ENCODE results near the gene CCDC187. TPM values are rescaled to one million over a fixed set of nuclear protein-coding genes. Genes with fewer than 3 reads are reported as not detected.

Gene CCDC187
- total and polyA plus RNA-seq, 4 donors, result not detected

GRCh38 chr9:136276716-136277115 lies 27.2 kb downstream of the CCDC187 start:
- intact Hi-C loops (cut with DNase I), result no loop called here
- Histone ChIP-seq H3K36me3 (ENCODE audit: control insufficient read depth in 1 of 2, insufficient read depth in 2 of 2, low read length in 1 of 2) (no peaks in the 10 kb centered on the region), H3K27ac (ENCODE audit: low read depth in 1 of 2, low read length in 2 of 2) (no peak overlapping the region), H3K27me3 (ENCODE audit: control insufficient read depth in 1 of 2, insufficient read depth in 2 of 2, low read length in 1 of 2) (no peaks in the 10 kb centered on the region), H3K9me3 (ENCODE audit: control insufficient read depth, low read length) (no peaks in the 10 kb centered on the region), H3K4me1 (ENCODE audit: control insufficient read depth in 1 of 2, insufficient read depth in 2 of 2, low read length in 2 of 2) (no peaks in the 10 kb centered on the region), H3K4me3 (ENCODE audit: low read length in 2 of 2) (no peak overlapping the region)
- 75% methylated on average over 11 of the region's 11 CpGs for WGBS, 2 donors
- DNase-seq, result no peak
- no peak for ATAC-seq (ENCODE audit: low FRiP score)

- Histone ChIP-seq H3K27me3 (ENCODE audit: control insufficient read depth in 1 of 2, insufficient read depth in 2 of 2, low read length in 1 of 2) (no peaks in the 10 kb centered on the region), H3K9me3 (ENCODE audit: control insufficient read depth, low read length) (no peaks in the 10 kb centered on the region), H3K36me3 (ENCODE audit: control insufficient read depth in 1 of 2, insufficient read depth in 2 of 2, low read length in 1 of 2) (no peaks in the 10 kb centered on the region), H3K4me1 (ENCODE audit: control insufficient read depth in 1 of 2, insufficient read depth in 2 of 2, low read length in 2 of 2) (no peaks in the 10 kb centered on the region), H3K27ac (ENCODE audit: low read depth in 1 of 2, low read length in 2 of 2) (no peak overlapping the region), H3K4me3 (ENCODE audit: low read length in 2 of 2) (no peak overlapping the region)
- whole genome bisulfite sequencing, 2 donors, result 61 to 62% methylated on average over 20 to 21 of the region's 21 CpGs
- intact Hi-C loops (cut with DNase I), result no loop called here
- ATAC-seq (ENCODE audit: low FRiP score) (no peak), DNase-seq (no peak)
Measured at GRCh38 chr9:136275655-136276429, 28.1 kb downstream of the CCDC187 start.

DNA sequence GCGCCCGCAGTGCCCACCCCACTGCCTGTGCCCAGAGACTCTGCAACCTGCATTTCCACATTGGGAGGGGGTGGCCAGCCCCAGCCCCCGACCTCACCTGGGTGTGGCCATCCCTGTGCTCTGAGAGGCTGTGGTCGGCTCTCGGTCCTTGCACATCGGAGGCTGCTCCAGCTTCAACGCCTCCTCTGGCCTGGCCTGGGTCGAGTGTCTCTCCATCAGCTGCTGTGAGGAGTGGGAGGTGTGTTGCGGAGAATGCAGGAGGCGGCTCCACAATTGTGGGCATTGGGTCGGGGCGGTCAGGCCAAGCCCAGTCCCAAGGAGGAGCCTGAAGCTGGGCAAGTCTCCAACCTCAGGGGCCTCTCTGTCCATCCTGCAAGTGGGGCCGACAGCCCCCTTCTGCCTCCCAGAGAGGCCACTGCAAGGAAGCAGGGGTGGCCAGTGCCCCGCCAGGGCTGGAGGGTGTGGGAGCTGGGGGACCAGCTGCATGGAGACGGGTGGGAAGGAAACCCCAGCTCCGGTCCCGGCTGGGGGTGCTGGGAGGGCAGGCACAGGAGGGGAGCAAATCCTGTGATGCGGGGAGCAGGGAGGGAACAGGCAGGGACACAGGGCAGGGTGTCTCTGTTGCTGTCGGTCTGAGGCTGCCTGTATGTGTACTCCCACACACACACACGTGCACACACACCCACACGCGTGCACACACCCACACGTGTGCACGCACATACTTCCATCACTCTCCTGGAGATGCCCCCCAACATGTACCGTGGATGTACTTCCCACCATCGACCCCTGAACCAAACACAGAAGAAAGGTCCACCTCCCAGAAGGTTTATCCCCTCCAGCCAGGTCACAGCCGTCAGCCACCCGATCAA lies 28.9 kb downstream of the CCDC187 start:
- Histone ChIP-seq H3K4me1 (ENCODE audit: control insufficient read depth in 1 of 2, insufficient read depth in 2 of 2, low read length in 2 of 2) (no peaks in the 10 kb centered on the region), H3K4me3 (ENCODE audit: low read length in 2 of 2) (no peak overlapping the region), H3K9me3 (ENCODE audit: control insufficient read depth, low read length) (no peaks in the 10 kb centered on the region), H3K27ac (ENCODE audit: low read depth in 1 of 2, low read length in 2 of 2) (no peak overlapping the region), H3K36me3 (ENCODE audit: control insufficient read depth in 1 of 2, insufficient read depth in 2 of 2, low read length in 1 of 2) (no peaks in the 10 kb centered on the region), H3K27me3 (ENCODE audit: control insufficient read depth in 1 of 2, insufficient read depth in 2 of 2, low read length in 1 of 2) (no peaks in the 10 kb centered on the region)
- intact Hi-C loops (cut with DNase I), result no loop called here
- DNase-seq (no peak), ATAC-seq (ENCODE audit: low FRiP score) (no peak)
- 73 to 75% methylated on average over 27 to 28 of the region's 28 CpGs for WGBS, 2 donors

DNA sequence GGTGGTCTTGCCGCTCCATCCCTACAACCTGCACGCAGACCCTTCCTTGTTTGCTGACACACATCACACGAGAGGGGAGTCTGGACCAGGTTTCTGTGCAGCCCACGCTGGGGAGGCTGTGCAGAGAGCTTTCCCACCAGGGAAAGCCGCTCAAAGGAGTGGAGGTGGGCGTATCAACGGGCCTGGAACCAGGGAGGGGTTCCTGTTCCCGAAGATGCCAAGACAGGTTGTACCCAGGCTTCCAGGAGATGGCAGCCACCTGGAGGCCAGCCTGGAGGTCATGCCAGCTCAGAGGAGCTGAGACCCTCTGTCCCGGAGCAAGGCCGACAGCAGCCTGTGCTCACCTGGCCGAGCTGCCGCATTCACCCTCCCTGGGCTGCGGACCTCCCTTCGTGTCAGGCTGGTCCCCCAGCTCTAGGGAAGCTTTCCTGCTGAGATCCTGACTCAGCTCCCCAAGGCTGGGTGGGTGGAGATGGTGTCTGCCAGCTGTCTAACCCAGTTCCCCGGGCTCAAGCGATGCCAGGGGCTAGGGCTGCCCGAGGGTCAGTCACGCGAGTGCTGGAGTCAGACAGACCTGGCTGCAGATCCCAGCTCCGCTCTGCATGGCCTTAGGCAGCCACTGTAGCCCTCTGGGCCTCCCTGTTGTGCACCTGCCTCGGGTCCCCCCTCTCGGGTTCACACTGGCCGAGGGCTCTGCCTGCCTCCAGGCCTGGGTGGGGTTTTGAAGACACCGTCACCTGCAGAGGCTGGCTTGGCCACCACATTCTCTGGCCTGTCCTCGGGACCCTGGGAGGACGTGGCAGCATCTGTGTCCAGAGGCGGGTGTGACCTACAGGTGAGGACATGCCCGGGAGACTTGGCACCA lies 29.7 kb downstream of the CCDC187 start:
- Histone ChIP-seq H3K27me3 (ENCODE audit: control insufficient read depth in 1 of 2, insufficient read depth in 2 of 2, low read length in 1 of 2) (no peaks in the 10 kb centered on the region), H3K27ac (ENCODE audit: low read depth in 1 of 2, low read length in 2 of 2) (no peak overlapping the region), H3K4me1 (ENCODE audit: control insufficient read depth in 1 of 2, insufficient read depth in 2 of 2, low read length in 2 of 2) (no peaks in the 10 kb centered on the region), H3K4me3 (ENCODE audit: low read length in 2 of 2) (no peak overlapping the region), H3K36me3 (ENCODE audit: control insufficient read depth in 1 of 2, insufficient read depth in 2 of 2, low read length in 1 of 2) (no peaks in the 10 kb centered on the region), H3K9me3 (ENCODE audit: control insufficient read depth, low read length) (no peaks in the 10 kb centered on the region)
- intact Hi-C loops (cut with DNase I), result no loop called here
- 84 to 87% methylated on average over 27 to 28 of the region's 28 CpGs for WGBS, 2 donors
- ATAC-seq (ENCODE audit: low FRiP score), result no peak
- no peak for DNase-seq

DNA sequence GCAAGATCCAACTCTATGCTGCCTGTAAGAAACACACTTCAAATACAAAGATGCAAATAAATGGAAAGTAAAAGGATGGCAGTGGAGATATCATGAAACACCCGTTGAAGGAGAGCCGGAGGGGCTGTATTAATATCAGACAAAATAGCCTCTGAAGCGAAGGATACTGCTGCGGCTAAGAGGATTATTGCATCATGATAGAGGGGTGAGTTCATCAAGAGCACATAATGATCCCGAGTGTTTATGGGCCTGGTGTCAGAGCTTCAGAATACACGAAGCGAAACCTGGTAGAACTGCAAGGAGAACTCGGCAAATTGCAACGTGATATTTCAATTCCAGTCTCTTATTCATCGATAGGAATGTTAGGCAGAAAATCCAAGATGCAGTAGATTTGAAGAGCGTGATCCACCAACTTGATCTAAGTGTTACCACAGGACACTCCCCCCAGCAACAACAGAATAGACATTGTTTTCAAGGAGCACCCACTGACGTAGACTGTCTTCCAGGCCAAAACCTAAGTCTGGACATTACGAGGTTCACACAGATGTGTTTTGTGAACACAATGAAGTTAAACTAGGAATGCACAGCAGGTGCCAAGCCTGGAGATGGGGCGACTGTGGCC lies 30.5 kb downstream of the CCDC187 start:
- H3K27me3 ChIP-seq (ENCODE audit: control insufficient read depth in 1 of 2, insufficient read depth in 2 of 2, low read length in 1 of 2), result no peaks in the 10 kb centered on the region
- no peaks in the 10 kb centered on the region for H3K9me3 ChIP-seq (ENCODE audit: control insufficient read depth, low read length)
- intact Hi-C loops (cut with DNase I), result no loop called here
- DNase-seq (no peak), ATAC-seq (ENCODE audit: low FRiP score) (no peak)
- H3K27ac ChIP-seq (ENCODE audit: low read depth in 1 of 2, low read length in 2 of 2), result no peak overlapping the region
- no peaks in the 10 kb centered on the region for H3K36me3 ChIP-seq (ENCODE audit: control insufficient read depth in 1 of 2, insufficient read depth in 2 of 2, low read length in 1 of 2)
- H3K4me3 ChIP-seq (ENCODE audit: low read length in 2 of 2), result no peak overlapping the region
- H3K4me1 ChIP-seq (ENCODE audit: control insufficient read depth in 1 of 2, insufficient read depth in 2 of 2, low read length in 2 of 2), result no peaks in the 10 kb centered on the region
- 87% methylated on average over 14 of the region's 14 CpGs for WGBS, 2 donors

DNA sequence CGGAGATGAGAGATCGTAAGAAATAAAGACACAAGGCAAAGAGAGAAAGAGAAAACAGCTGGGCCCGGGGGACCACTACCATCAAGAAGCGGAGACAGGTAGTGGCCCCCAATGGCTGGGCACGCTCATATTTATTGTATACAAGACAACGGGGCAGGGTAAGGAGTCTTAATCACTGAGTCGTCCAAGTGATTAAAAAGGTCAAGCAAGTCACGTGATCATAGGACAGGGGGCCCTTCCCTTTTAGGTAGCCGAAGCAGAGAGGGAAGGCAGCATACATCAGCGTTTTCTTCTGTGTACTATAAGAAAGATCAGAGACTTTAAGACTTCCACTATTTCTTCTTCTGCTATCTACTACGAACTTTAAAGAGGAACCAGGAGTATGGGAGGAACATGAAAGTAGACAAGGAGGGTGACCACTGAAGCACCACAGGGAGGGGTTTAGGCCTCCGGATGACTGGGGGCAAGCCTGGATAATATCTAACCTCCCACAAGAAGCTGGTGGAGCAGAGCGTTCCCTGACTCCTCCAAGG lies 33.7 kb downstream of the CCDC187 start:
- no peaks in the 10 kb centered on the region for H3K9me3 ChIP-seq (ENCODE audit: control insufficient read depth, low read length)
- WGBS, 2 donors, result 86 to 89% methylated on average over 13 of the region's 13 CpGs
- H3K27ac ChIP-seq (ENCODE audit: low read depth in 1 of 2, low read length in 2 of 2), result no peak overlapping the region
- no peaks in the 10 kb centered on the region for H3K27me3 ChIP-seq (ENCODE audit: control insufficient read depth in 1 of 2, insufficient read depth in 2 of 2, low read length in 1 of 2)
- no peak for ATAC-seq (ENCODE audit: low FRiP score)
- intact Hi-C loops (cut with DNase I), result no loop called here
- no peaks in the 10 kb centered on the region for H3K36me3 ChIP-seq (ENCODE audit: control insufficient read depth in 1 of 2, insufficient read depth in 2 of 2, low read length in 1 of 2)
- no peaks in the 10 kb centered on the region for H3K4me1 ChIP-seq (ENCODE audit: control insufficient read depth in 1 of 2, insufficient read depth in 2 of 2, low read length in 2 of 2)
- DNase-seq, result no peak
- H3K4me3 ChIP-seq (ENCODE audit: low read length in 2 of 2), result no peak overlapping the region

DNA sequence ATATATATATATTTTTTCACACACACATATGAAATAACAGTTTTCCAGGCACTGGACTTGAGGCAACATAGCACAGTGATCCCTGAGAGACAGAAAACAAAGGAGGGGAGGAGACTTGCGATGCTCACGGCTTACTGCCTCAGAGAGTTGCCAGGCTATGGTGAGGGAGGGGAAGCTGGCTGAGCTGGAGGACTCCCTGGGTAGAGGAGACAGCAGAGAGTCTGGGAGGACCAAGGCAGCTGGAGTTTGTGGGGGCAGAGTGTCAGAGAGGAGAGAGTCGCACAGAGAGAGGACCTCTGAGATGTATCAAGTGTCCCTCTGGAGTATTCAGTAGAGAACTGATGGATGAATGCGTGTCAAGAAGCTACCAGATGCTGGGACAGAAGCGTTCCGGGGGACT lies 35.2 kb downstream of the CCDC187 start:
- intact Hi-C loops (cut with DNase I), result no loop called here
- Histone ChIP-seq H3K4me1 (ENCODE audit: control insufficient read depth in 1 of 2, insufficient read depth in 2 of 2, low read length in 2 of 2) (no peaks in the 10 kb centered on the region), H3K27me3 (ENCODE audit: control insufficient read depth in 1 of 2, insufficient read depth in 2 of 2, low read length in 1 of 2) (no peaks in the 10 kb centered on the region), H3K4me3 (ENCODE audit: low read length in 2 of 2) (no peak overlapping the region), H3K9me3 (ENCODE audit: control insufficient read depth, low read length) (no peaks in the 10 kb centered on the region), H3K27ac (ENCODE audit: low read depth in 1 of 2, low read length in 2 of 2) (no peak overlapping the region), H3K36me3 (ENCODE audit: control insufficient read depth in 1 of 2, insufficient read depth in 2 of 2, low read length in 1 of 2) (no peaks in the 10 kb centered on the region)
- WGBS, 2 donors, result 45 to 50% methylated on average over 6 of the region's 6 CpGs
- ATAC-seq (ENCODE audit: low FRiP score) (no peak), DNase-seq (no peak)

- DNase-seq, result no peak
- no peak overlapping the region for H3K27ac ChIP-seq (ENCODE audit: low read depth in 1 of 2, low read length in 2 of 2)
- 61% methylated on average over 6 of the region's 6 CpGs for WGBS, 2 donors
- no peaks in the 10 kb centered on the region for H3K36me3 ChIP-seq (ENCODE audit: control insufficient read depth in 1 of 2, insufficient read depth in 2 of 2, low read length in 1 of 2)
- H3K9me3 ChIP-seq (ENCODE audit: control insufficient read depth, low read length), result no peaks in the 10 kb centered on the region
- H3K27me3 ChIP-seq (ENCODE audit: control insufficient read depth in 1 of 2, insufficient read depth in 2 of 2, low read length in 1 of 2), result no peaks in the 10 kb centered on the region
- no peak overlapping the region for H3K4me3 ChIP-seq (ENCODE audit: low read length in 2 of 2)
- intact Hi-C loops (cut with DNase I), result no loop called here
- no peaks in the 10 kb centered on the region for H3K4me1 ChIP-seq (ENCODE audit: control insufficient read depth in 1 of 2, insufficient read depth in 2 of 2, low read length in 2 of 2)
- no peak for ATAC-seq (ENCODE audit: low FRiP score)
Measured at GRCh38 chr9:136268318-136268717, 35.6 kb downstream of the CCDC187 start.
